SHP77 (cell line): Measurements from ENCODE around the gene DECR2.

Source experiments
- DNase-seq, 2 experiments: peaks; one replicate each; lab custom pipeline; 2025; lab: John Stamatoyannopoulos, UW

The DECR2 gene

DNA sequence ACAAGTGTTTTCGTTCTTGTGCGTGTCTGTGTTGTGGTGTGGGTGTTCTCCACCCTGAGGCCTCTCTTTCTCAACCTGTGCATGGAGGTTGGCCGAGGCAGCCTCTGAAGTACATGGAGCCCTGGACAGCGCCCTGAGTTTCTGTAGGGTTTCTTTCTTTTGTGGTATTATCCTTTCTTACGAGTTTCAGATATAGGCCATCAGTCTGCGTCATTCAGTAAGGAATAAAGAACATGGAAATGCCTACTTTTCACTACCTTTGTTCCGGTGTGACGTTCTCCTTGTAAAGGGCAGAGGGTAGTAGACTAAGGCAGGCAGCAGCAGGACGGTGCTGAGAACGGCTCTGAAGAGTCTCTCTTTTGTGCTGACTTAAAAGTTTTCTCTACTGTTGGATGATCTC lies 42.3 kb downstream of the DECR2 start:
- DNase-seq: no peak

DNA sequence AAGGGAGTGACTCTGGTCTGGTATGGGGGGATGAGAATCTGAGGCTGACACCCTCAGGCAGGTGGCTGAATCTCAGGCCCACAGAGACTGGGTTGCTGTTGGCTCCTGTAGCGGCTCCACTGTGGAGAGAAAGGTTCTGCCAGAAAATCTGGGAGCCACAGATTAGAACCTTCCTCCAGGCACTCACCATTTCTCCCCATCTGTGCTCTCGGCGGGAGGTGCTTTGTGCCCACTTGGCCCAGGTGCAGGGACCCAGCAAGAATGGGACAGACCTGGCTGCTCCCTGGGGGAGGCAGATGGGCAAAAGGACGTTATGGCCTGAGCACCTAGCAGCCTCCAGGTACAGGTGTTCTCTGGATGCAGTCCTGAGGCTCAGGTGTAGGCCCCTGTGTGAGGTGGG lies 43.9 kb downstream of the DECR2 start:
- no peak for DNase-seq

DNA sequence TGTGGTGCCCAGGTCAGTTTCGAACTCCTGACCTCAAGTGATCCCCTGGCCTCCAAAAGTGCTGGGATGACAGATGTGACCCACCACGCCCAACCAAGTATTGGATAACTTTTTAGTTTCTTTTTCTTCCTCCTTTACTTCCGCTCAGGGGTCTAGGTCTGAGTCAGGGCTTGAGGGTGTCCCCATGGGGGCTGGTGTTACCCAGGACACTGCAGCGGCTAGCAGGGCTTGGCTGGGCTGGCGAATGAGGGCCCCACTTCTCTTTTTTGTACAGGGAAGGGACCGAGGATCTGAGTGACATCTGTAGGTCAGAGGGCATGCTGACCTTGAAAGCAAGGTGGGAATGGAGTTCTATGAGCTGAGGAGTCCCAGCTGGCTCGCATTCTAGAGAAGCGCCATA lies 48.7 kb downstream of the DECR2 start:
- DNase-seq: no peak

DNA sequence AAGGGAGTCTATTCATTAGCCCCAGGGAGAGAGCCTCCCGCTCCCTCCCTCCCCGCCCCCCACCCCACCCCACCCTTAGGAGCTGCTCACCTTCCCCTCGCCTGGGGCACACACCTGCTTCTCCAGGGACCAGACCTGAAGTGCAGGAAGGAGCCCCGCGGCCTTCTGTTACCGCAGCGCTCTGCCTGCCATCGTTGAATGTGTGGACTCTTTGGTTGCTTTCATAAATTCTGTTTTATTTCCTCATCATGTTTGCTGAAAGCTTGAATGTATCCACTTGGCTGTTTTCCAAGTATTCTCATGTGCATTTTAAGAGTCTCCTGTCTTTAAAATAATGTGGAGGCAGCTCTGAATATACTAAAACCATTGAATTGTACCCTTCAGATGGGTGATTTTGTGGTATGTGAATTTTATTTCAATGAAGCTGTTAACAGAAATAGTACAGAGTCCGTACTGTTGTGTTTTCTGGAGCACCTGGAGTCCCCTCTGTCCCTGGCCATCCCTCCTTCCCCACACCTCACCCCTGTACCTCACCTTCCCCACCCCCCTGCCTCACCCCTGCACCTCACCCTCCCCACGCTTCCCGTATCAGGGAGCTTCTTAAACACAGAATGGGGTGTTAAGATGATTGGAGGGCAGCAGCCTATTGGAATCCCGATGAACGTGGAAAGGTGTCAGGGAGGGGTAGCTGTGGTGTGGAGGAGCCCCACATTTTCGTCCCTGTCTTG lies 49.3 kb downstream of the DECR2 start:
- DNase-seq: peak in 1 of 2 experiments; percentile 51

DNA sequence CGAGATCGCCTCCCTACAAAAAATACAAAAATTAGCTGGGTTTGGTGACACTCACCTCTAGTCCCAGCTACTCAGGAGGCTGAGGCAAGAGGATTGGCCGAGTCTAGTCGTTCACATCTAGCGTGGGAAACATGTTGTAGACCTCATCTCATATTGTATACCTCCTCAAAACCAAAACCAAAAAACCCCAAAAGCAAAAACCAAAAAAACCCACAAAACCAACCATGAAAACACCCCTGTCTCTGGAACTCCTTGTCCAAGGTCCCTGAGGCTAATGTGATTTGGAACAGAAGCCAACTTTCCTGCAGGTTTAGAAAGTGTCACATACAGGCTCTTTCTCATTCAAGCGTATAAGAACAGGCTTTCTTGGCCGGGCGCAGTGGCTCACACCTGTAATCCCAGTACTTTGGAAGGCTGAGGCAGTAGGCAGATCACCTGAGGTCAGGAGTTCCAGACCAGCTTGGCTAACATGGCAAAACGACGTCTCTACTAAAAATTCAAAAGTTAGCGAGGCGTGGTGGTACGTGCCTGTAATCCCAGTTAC lies 52.8 kb downstream of the DECR2 start:
- no peak for DNase-seq

DNA sequence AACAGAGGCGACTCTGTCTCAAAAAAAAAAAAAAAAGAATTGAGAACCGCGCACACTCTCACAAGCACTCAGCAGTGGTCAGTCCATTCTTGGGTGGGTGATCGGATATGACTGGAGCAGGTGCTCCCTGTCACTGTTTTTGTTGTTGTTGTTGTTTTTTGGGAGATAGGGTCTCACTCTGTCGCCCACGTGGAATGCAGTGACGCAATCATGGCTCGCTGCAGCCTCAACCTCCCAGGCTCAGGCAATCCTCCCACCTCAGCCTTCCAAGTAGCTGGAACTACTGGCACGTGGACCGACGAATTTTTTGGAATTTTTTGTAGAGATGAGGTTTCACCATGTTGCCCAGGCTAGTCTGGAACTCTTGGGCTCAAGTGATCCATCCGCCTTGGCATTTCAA lies 53.8 kb downstream of the DECR2 start:
- DNase-seq: no peak

DNA sequence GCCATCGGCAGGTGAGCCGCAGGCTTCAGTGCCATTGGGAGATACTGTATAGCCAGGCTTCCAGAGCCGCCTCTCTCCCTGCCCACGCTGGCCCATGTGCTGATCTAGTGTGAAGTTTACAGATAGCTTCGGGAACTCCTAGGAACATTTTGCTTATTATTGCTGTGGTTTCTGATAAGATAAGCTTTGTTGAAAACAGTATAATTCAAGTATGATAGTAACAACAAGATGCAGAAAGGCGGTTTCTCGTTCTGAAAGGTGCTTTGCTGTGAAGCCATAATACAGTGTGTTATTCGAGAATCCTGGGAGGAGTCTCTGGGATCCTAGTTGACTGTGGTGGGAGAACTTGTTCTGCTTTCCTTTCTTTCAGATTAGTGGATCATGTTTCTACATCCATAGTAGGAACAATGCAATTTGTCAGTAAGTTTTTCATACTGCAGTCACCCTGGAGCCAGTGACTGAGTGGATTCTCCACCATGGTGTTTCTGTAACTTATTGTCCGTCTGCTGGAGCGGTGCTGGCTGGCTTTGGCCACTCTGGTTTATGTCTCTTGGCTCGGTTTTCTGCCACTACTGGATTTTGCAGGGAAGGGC lies 55.3 kb downstream of the DECR2 start:
- DNase-seq: no peak

DNA sequence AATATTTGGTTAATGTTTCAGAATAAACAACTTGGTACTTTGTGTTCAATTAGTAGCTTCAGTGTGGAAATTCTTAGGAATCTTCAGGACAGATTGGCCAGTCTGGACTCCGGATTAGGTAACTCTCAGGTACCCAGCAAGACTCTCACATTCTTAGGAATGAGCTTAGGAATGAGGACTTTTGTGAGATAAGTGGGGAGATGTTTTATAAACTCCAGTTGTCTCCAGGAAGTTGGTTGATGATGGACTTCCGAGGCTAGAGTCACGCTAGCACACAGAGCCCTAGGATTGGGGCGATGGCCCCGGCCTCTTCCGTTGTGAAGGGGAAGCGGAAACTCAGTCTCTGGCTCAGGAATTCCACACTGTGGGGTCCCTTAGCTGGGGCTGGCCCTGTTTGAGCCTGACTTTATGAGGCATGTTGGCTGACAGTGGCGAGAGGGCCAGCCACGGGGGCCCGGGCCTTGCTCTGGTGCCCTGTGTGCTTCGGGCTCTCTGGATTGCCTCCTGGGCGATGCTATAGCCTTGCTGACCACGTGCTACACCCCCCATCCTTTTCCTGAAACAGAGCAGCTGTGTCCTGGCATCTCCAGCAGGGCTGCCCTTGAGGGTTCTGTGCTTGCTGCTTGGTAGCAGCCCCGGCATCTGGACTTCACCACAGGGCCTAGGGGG lies 56.2 kb downstream of the DECR2 start:
- DNase-seq: no peak

DNA sequence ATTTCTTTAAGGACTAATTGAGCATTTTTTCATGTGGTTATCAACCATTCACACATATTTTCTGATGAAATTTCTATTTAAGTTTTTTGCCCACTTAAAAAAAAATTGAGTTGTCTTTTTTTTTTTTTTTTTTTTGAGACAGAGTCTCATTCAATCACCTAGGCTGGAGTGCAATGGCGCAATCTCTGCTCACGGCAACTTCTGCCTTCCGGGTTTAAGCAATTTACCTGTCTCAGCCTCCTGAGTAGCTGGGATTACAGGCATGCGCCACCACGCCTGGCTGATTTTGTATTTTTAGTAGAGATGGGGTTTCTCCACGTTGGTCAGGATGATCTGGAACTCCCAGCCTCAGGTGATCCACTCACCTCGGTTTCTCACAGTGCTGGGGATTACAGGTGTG lies 58.1 kb downstream of the DECR2 start:
- no peak for DNase-seq

DNA sequence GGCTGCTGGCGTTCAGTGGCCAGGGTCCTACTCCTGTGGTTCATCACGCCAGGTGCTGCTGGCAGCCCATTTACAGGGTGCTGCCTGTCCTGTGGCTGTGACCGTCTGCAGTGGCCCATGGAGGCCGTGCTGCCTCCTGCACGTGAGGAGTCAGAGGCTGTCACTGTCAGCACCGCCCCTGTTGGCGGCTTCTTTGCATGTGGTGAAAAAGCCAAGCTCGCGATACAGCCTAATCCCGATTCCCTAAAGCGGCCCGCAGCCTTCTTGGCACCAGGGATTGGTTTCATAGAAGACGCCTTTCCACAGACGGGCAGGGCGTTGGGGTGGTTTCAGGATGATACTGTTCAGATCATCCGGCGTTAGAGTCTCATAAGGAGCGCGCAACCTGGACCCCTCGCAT lies 59.1 kb downstream of the DECR2 start:
- DNase-seq: no peak
